ENCODE data around the gene CENPX. TPM values are rescaled to one million over a fixed set of nuclear protein-coding genes. Genes with fewer than 3 reads are reported as not detected.

Gene CENPX
- total RNA-seq, 1 donor = 30.7 TPM

- no peak for TF ChIP-seq CTCF (IDR thresholded peaks at IDR 0.05; ENCODE audit: insufficient read depth, low read depth, low read length)
- H3K4me3 ChIP-seq (ENCODE audit: low read depth, low read length) = peak overlapping the region; percentile 68
- DNase-seq (ENCODE audit: low read depth) = peak; percentile 29
These were observed 28.3 kb upstream of the CENPX start for GRCh38 chr17:82050761-82051641.

- no peak for DNase-seq (ENCODE audit: low read depth)
These were observed 27.6 kb upstream of the CENPX start for GRCh38 chr17:82050152-82050760.

GRCh38 chr17:82049521-82049971, 26.9 kb upstream of the CENPX start:
- no peak overlapping the region for H3K4me3 ChIP-seq (ENCODE audit: low read depth, low read length)
- no peak for DNase-seq (ENCODE audit: low read depth)
- TF ChIP-seq CTCF (IDR thresholded peaks at IDR 0.05; ENCODE audit: insufficient read depth, low read depth, low read length) = no peak

More at GRCh38 chr17:82050152-82050760, 27.6 kb upstream of the CENPX start:
- peak overlapping the region; percentile 68 for H3K4me3 ChIP-seq (ENCODE audit: low read depth, low read length)
- no peak for TF ChIP-seq CTCF (IDR thresholded peaks at IDR 0.05; ENCODE audit: insufficient read depth, low read depth, low read length)

GRCh38 chr17:82049106-82049505, 26.4 kb upstream of the CENPX start:
- TF ChIP-seq CTCF (IDR thresholded peaks at IDR 0.05; ENCODE audit: insufficient read depth, low read depth, low read length) = no peak
- DNase-seq (ENCODE audit: low read depth) = no peak
- H3K4me3 ChIP-seq (ENCODE audit: low read depth, low read length) = no peak overlapping the region

- no peak for DNase-seq (ENCODE audit: low read depth)
- no peak for TF ChIP-seq CTCF (IDR thresholded peaks at IDR 0.05; ENCODE audit: insufficient read depth, low read depth, low read length)
- H3K4me3 ChIP-seq (ENCODE audit: low read depth, low read length) = no peak overlapping the region
These were observed 25.9 kb upstream of the CENPX start for GRCh38 chr17:82048571-82048971.

- TF ChIP-seq CTCF (IDR thresholded peaks at IDR 0.05; ENCODE audit: insufficient read depth, low read depth, low read length) = no peak
- DNase-seq (ENCODE audit: low read depth) = no peak
- H3K4me3 ChIP-seq (ENCODE audit: low read depth, low read length) = no peak overlapping the region
These were observed 25.4 kb upstream of the CENPX start for GRCh38 chr17:82047914-82048570.

Data from fibroblast of villous mesenchyme (primary cell).